Pons (tissue), 1 donor: ENCODE data around the gene FBXL13.
"Not testable (repeated sequence)": the region's sequence is repeated elsewhere in the genome, so short reads cannot be mapped to it uniquely, and the experiment has no call there.

Experiments
- DNase-seq: peaks from one replicate; pipeline ENCODE4 v3.0.0-alpha.2; 2016; ENCODE audit warnings: low spot score

Gene FBXL13

GRCh38 chr7:102819151-102819550, 255.4 kb downstream of the FBXL13 start:
- no peak for DNase-seq

DNA sequence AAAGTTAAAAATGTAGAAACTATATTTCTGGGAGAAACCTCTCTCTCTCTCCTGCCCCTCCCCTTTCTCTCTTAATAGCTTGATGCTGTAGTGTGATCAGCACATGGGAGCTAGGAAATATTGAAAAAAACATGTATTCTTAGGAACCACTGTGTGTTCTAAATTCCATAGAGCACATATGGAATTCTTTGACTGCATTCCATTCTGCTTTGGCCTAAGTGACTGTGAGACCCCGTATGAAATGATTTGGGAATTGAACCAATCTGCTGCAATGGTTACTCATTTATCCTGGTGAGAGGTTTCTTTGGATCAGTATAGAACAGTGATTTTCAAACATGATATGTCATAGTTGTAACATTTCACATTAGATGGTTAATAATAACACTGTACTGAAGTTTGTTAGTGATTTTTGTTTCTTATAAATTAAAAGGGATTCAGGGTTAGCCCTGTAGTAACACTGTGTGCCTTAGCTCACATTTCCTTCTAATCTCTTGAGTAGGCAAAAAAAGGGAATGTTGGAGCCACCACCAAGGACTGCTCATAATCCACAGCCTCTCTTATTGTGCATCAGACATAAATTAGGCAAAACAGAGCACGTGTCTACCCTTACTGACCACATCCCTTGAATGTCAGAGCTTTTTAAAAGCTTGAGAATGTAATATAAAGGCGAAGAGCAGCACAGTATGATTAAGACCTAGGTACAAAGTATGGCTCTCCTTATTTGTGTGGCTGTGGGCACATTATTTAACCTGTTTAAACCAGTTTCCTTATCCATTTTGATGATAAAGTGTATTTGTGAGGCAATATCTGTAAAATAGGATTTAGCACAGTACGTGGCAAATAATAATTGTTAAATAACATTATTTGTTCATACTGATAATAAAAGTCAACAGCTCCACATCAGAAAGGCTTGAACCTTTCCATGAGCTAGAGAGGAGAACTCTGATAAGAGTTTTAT, 256.7 kb downstream of the FBXL13 start:
- no peak for DNase-seq

GRCh38 chr7:102814025-102814471, 260.5 kb downstream of the FBXL13 start:
- no peak for DNase-seq

DNA sequence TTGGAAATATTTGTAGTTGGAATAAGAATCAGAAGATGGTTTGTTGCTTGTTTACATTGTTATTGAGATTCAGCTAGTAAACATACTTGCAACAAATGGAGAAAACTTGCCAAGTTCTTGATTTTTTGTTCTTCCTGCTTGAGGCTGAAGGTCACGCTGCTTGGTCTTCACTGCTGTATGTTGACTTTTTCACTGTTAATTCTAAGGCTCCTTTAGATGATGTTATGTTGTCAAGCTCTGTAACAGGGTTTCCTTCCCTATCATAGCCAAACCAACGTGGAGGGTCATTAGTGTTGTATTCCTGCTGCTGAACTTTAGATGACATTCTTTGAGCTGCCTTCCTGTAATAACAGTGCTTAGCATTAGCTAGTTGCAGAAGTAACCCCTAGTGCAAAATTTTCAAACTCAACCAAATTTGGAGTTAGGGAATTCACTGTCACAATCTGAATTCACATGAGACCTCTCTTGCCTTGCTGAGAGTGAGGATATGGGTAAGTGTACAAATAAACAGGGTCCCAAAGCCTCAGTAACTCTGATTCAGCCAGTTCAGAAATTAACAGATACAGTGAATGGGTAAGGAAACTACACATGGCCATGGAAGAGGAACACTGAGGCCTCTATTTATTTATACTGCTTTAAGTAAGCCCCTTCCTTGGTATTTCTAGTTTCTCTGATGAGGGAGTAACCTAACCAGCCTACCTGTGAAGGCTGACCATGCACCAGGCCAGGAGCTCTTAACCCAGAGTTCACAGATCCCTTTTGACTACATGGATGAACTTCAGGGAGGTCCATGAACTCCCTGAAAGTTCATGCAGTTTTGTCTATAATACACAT, 261.2 kb downstream of the FBXL13 start:
- DNase-seq: no peak

DNA sequence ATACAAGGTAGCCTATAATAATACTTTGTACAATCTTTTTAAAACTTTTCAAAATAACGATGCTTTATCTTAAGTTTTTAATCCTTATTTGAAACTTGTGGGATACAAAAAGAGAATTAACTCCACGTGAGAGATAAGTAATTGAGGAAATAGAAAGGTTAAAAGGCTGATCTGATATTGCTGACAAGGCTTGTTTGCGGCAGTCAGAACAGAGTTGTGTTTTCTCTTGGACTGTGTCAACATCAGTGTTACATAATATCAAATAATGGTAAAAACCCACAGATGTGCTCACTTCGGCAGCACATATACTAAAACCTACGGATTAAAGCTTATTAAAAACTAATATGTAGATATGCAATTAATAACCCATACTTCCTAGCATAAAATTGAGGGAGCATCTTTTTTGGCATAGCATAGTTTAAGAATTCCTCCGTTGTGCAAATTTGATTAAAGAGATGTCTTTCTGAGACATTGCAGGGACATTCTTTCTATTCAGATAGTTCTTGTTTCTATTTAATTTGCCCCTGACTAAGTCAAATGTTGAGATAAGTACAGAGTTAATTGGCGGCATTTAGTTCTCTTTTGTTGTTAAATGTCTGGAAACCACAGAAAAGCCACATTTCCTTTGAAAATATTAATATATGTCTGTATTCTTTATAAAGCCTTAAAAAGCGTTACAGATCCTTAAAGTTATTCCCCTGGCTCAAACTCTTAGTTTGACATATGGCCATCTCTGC, 262.5 kb downstream of the FBXL13 start:
- no peak for DNase-seq

DNA sequence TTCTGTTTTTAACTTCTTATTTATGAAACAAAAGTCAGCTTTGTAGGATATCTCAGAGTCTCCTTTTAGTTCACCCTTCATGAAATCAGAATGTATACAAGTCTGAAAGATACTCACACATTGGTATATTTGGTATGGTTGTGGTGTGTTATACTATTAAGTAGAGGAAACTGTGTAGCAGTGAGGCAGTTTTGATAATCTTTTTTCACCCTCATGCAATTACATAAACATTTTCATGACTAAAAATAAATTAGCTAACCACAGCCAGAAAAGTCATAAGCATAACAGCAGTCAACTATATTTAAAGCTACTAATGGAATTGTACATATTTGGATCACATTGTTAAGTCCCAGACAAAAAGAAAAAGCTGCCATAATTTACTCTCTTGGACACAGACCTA, 263.7 kb downstream of the FBXL13 start:
- DNase-seq: no peak

DNA sequence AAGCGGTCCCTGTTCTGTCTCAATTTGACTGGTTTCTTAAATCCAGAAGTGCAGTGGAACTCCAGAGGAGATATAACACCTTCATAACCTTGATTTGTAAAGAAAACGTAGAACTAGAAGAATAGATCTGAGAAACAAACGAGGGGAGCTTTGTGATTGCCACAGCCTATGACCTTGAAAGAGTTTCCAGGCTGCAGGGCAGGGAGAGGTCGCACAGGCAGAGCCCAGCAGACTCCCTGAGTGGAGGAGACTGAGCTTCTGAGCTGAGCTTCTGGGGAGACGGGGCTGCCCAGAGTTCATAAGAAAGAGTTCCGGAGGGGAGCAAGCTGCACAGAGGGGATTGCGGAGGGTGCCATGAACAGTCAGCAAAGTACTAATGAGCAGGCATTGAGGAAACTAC, 268.0 kb downstream of the FBXL13 start:
- DNase-seq: no peak

DNA sequence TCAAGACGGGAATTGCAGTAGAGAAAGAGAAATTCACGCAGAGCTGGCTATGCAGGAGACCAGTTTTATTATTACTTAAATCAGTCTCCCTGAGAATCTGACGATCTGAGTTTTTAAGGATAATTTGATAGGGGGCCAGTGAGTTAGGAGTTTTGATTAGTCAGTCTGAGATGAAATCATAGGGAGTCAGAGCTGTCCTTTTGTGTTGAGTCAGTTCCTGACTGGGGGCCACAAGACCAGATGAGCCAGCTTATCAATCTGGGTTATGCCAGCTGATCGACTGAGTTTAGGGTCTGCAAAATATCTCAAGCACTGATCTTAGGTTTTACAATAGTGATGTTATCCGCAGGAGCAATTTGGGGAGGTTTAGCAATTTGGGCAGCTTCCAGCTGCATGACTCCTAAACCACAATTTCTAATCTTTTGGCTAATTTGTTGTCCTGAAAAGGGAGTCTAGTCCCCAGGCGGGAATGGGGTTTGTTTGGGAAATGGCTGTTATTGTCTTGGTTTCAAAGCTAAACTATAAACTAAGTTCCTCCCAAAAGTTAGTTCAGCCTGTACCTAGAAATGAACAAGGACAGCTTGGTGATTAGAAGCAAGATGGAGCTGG, 278.5 kb downstream of the FBXL13 start:
- DNase-seq: not testable (repeated sequence)

- DNase-seq: not testable (repeated sequence)
Measured at GRCh38 chr7:102794567-102794966, 280.0 kb downstream of the FBXL13 start.

DNA sequence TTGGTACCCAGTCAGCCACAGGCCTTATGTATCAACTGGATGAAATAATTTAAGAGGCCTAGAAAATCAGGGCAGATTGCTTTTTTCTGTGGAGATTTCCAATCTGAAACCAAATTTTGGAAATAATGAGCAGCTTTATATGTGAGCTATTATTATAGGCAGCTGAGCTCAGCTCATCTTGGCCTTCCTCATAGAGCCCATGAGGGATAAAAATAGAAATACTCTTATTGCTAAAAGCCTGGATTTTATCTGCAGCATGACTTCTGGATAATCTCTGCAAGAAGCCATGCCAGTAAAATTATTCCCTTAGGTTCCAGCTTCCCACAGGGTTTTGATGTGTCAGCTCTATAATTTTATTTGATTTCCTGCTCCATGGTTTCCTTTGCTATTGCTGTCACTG, 282.8 kb downstream of the FBXL13 start:
- not testable (repeated sequence) for DNase-seq

- DNase-seq: not testable (repeated sequence)
Measured at GRCh38 chr7:102791367-102791766, 283.2 kb downstream of the FBXL13 start.

- DNase-seq: not testable (repeated sequence)
Measured at GRCh38 chr7:102790364-102791100, 284.1 kb downstream of the FBXL13 start.

DNA sequence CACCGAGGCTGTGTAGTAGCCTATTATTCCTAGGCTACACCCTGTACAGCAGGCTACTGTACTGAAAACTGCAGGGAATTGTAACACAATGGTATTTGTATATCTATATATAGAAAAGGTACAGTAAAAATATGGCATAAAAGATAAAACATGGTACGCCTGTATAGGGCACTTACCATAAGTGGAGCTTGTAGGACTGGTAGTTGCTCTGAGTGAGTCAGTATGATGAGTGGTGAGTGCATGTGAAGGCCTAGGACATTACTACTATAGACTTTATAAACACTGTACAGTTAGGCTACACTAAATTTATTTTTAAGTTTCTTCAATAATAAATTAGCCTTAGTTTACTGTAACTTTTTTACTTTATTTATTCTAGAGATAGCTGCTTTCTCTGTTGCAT, 285.8 kb downstream of the FBXL13 start:
- DNase-seq: not testable (repeated sequence)

GRCh38 chr7:102780926-102781325, 293.7 kb downstream of the FBXL13 start:
- not testable (repeated sequence) for DNase-seq

DNA sequence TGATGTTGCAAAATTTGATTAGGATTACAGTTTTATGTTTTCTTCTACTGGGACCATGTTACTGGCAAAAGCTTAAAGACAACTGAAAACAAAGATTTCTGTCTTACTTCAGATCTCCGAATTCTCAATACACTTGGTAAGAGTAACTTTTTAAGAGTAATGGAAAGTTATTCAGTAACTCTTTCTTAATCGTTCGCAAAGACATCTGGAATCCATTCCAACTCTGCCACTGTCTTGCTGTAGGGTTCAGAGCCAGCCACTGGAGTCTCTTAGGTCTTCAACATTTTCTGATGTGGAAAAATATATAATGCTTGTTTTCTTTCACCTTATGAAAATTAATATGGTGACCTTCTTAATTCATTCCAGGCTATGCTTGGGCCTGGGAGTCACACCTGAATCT, 295.9 kb downstream of the FBXL13 start:
- DNase-seq: not testable (repeated sequence)

- DNase-seq: not testable (repeated sequence)
Measured at GRCh38 chr7:102776217-102776616, 298.4 kb downstream of the FBXL13 start.

DNA sequence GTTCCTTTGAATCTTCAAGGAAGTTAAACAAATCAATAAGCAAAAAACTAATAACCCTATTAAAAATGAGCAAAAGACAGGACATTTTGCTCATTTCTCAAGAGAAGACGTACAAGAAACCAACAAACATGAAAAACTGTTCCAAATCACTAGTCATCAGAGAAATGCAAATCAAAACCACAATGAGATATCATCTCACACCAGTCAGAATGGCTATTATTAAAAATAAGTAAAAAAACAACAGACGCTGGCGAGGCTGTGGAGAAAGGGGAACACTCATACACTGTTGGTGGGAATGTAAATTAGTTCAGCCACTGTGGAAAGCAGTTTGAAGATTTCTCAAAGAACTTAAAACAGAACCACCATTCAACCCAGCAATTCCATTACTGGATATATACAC, 304.1 kb downstream of the FBXL13 start:
- DNase-seq: not testable (repeated sequence)

DNA sequence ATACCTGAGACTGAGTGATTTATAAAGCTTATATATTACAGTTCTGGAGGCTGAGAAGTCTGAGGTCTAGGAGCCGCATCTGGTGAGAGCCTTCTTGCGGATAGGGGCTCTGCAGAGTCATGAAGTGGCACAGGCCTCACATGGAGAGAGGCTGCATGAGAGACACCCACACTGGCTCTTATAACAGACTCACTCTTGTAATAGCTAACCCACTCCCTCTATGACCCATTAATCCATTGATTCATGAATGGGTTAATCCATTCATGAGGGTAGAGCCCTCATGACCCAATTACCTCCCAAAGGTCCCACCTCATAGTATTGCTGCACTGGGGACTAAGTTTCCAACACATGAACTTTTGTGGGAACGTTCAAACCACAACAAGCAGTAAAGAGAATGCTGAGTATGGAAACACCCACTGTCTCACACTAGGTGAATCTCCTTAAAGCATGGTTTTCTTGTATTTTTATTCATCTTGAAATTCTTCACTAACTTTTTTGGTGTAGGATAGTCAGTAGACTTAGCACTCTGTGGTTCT, 304.9 kb downstream of the FBXL13 start:
- DNase-seq: not testable (repeated sequence)

- DNase-seq: not testable (repeated sequence)
Measured at GRCh38 chr7:102763295-102763905, 311.2 kb downstream of the FBXL13 start.
